Measurements from ENCODE around the gene KCTD2.
"Not testable (repeated sequence)": the region's sequence is repeated elsewhere in the genome, so short reads cannot be mapped to it uniquely, and the experiment has no call there.

Gene KCTD2

GRCh38 chr17:75013092-75013559 is 33.9 kb upstream of the KCTD2 start:
- in situ Hi-C loops (cut with MboI; ENCODE audit: low pct_unique_long_range_greater_than_20kb, low sequenced_read_pairs): no loop called here
- no peak for DNase-seq

- in situ Hi-C loops (cut with MboI; ENCODE audit: low pct_unique_long_range_greater_than_20kb, low sequenced_read_pairs): no loop called here
- DNase-seq: no peak
These were observed 27.9 kb upstream of the KCTD2 start for GRCh38 chr17:75019146-75019545.

GRCh38 chr17:75019710-75020109 is 27.3 kb upstream of the KCTD2 start:
- DNase-seq: no peak
- in situ Hi-C loops (cut with MboI; ENCODE audit: low pct_unique_long_range_greater_than_20kb, low sequenced_read_pairs): no loop called here

- no peak for DNase-seq
- in situ Hi-C loops (cut with MboI; ENCODE audit: low pct_unique_long_range_greater_than_20kb, low sequenced_read_pairs): no loop called here
These were observed 26.5 kb upstream of the KCTD2 start for GRCh38 chr17:75020331-75021110.

GRCh38 chr17:75024686-75025397 is 22.2 kb upstream of the KCTD2 start:
- DNase-seq: no peak
- in situ Hi-C loops (cut with MboI; ENCODE audit: low pct_unique_long_range_greater_than_20kb, low sequenced_read_pairs): no loop called here

DNA sequence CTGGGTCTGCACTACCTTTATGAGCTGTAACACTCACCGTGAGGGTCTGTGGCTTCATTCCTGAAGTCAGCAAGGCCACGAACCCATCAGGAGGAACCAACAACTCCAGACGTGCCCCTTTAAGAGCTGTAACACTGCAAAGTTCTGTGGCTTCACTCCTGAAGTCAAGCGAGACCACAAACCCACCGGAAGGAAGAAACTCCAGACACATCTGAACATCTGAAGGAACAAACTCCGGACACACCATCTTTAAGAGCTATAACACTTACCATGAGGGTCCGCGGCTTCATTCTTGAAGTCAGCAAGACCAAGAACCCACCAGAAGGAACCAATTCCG is 21.7 kb upstream of the KCTD2 start:
- in situ Hi-C loops (cut with MboI; ENCODE audit: low pct_unique_long_range_greater_than_20kb, low sequenced_read_pairs): not testable (repeated sequence)
- DNase-seq: peak; percentile 94

GRCh38 chr17:75026650-75027049 is 20.4 kb upstream of the KCTD2 start:
- DNase-seq: peak; percentile 18

GRCh38 chr17:75030161-75030560 is 16.9 kb upstream of the KCTD2 start:
- DNase-seq: peak; percentile 69
- in situ Hi-C loops (cut with MboI; ENCODE audit: low pct_unique_long_range_greater_than_20kb, low sequenced_read_pairs): no loop called here

More at GRCh38 chr17:75026650-75027049, 20.4 kb upstream of the KCTD2 start:
- in situ Hi-C loops (cut with MboI; ENCODE audit: low pct_unique_long_range_greater_than_20kb, low sequenced_read_pairs): not testable (repeated sequence)

DNA sequence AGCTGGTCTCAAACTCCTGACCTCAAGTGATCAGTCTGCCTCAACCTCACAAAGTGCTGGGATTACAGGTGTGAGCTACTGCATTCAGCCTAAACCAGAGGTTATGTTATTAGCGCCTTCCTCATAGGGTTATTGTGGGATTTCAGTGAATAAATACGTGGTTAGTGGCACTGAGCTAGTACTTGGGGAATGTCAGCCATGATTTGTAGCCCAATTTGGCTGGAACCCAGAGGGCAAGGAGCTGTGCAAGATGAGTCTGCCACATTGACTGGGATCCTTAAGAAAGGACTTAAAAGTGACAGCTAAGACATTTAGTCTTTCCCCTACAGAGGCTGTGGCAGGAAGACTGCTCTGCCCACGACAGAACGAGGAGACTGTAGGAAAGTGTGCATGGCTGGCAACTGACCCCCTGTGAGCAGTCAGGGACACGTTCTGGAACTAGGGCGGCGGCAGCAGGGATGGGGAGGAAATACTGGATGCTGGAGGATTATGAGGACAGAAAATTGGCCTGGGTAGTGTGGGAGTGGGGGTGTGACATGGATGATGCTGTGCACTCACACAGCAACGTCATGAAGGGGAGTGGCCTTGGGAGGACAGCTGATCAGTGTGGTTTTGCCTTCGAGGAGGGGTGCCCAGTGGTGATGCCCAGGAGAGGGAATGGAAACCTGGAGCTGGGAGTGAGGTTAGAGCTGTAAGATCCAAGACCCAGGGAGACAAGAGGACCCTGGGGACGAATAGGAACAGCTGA is 14.9 kb upstream of the KCTD2 start:
- in situ Hi-C loops (cut with MboI; ENCODE audit: low pct_unique_long_range_greater_than_20kb, low sequenced_read_pairs): no loop called here
- peak; percentile 58 for DNase-seq

- DNase-seq: no peak
- in situ Hi-C loops (cut with MboI; ENCODE audit: low pct_unique_long_range_greater_than_20kb, low sequenced_read_pairs): no loop called here
These were observed 14.2 kb upstream of the KCTD2 start for GRCh38 chr17:75032720-75033280.

- in situ Hi-C loops (cut with MboI; ENCODE audit: low pct_unique_long_range_greater_than_20kb, low sequenced_read_pairs): no loop called here
- DNase-seq: peak; percentile 95
These were observed 13.4 kb upstream of the KCTD2 start for GRCh38 chr17:75033346-75034235.

- in situ Hi-C loops (cut with MboI; ENCODE audit: low pct_unique_long_range_greater_than_20kb, low sequenced_read_pairs): no loop called here
- DNase-seq: peak; percentile 93
These were observed 12.7 kb upstream of the KCTD2 start for GRCh38 chr17:75034236-75034908.

DNA sequence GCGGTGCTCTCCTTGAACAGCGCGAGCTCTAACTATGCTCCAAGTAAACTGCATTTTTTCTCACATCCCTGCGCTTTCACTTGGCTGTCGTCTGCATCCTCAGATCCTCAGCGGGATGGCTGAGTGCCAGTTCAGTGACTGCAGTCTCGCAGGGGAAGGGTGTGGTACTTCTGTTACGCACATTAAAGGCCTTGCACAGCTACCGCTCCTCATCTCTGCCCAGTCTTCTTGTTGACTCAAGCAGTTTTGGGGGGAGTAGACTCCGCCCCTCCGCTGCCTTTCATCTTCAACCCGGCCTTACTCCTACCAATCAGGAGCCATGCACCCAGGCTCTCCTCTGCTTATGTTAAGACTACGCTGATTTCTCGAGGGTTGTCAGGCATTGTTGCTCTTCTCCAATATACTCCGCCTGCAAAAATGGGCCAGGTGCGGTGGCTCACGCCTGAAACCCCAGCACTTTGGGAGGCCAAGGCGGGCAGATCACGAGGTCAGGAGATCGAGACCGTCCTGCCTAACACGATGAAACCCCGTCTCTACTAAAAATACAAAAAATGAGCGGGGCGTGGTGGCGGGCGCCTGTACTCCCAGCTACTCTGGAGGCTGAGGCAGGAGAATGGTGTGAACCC is 10.3 kb upstream of the KCTD2 start:
- in situ Hi-C loops (cut with MboI; ENCODE audit: low pct_unique_long_range_greater_than_20kb, low sequenced_read_pairs): no loop called here
- no peak for DNase-seq

DNA sequence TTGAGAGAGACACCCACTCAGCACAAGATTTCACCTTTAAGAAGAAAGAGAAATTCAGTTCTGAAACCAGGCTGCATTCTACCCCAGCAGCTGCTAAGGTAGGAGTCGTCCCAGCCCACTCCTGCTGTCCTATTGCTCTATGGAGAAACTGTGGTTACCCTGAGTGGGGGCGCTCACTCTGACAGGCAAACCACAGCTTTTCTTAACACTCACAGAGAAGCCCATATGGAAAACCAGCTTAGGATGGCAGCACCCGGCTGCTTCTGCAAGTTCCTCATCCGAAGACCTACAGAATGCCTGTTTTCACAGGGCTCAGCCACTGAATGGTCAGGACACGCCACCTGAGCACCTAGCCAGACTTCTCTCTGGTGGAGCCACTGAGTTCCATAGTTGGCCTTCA is 7.8 kb upstream of the KCTD2 start:
- peak; percentile 72 for DNase-seq
- in situ Hi-C loops (cut with MboI; ENCODE audit: low pct_unique_long_range_greater_than_20kb, low sequenced_read_pairs): no loop called here

GRCh38 chr17:75041656-75042280 is 5.3 kb upstream of the KCTD2 start:
- in situ Hi-C loops (cut with MboI; ENCODE audit: low pct_unique_long_range_greater_than_20kb, low sequenced_read_pairs): no loop called here
- no peak for DNase-seq

GRCh38 chr17:75043789-75044188 is 3.2 kb upstream of the KCTD2 start:
- in situ Hi-C loops (cut with MboI; ENCODE audit: low pct_unique_long_range_greater_than_20kb, low sequenced_read_pairs); DNase-seq: not testable (repeated sequence)

DNA sequence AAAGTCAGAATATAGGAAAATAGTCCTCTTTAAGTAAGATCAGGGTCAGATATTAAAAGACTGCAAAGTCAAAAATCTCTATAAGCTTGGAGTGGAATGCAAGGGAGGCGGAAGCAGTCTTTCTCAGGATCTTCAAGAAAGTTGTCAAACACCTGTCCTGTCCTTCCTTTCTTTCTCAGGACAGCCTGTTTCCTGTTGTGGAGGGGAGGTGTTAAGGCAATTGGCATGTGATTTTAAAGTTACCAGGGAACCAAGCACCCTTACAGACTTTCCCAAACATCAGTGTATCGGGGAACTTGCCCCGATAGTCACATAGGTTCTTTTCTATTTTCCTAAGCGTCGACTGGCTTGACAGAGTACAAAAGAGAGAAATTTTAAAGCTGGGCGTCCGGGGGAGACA is 2.3 kb upstream of the KCTD2 start:
- in situ Hi-C loops (cut with MboI; ENCODE audit: low pct_unique_long_range_greater_than_20kb, low sequenced_read_pairs): no loop called here
- no peak for DNase-seq
